Measurements from ENCODE around the gene DCST1. TPM values are rescaled to one million over a fixed set of nuclear protein-coding genes. Genes with fewer than 3 reads are reported as not detected.

DCST1 gene
- total RNA-seq, 1 experiment from 2014 or later: 0.22 TPM

- Histone ChIP-seq H3K36me3 (ENCODE audit: low read depth) (no peaks in the 10 kb centered on the region), H3F3A (ENCODE audit: insufficient read depth, low read depth) (peaks cover 37% of the 10 kb centered on the region), H3K4me2 (no peak overlapping the region), H3K4me1 (replicated peaks; ENCODE audit: insufficient read depth) (peaks cover 20% of the 10 kb centered on the region), H3K9me2 (ENCODE audit: insufficient read depth) (no peaks in the 10 kb centered on the region), H3K27me3 (ENCODE audit: insufficient read depth, low read depth) (no peaks in the 10 kb centered on the region), H3K4me3 (no peak overlapping the region), H3K27ac (no peak overlapping the region), H3K79me2 (ENCODE audit: low read depth) (peaks cover 7% of the 10 kb centered on the region), H4K20me1 (ENCODE audit: insufficient read depth) (peaks cover 30% of the 10 kb centered on the region), H3K9me3 (ENCODE audit: insufficient read depth, low read depth) (no peaks in the 10 kb centered on the region), H2AFZ (no peak overlapping the region)
- no TSS peak for BruUV-seq (replicated peaks)
- TF ChIP-seq EZH2 (IDR thresholded peaks at IDR 0.05; ENCODE audit: low read depth): no peak
- TF ChIP-seq, protein P1, sequence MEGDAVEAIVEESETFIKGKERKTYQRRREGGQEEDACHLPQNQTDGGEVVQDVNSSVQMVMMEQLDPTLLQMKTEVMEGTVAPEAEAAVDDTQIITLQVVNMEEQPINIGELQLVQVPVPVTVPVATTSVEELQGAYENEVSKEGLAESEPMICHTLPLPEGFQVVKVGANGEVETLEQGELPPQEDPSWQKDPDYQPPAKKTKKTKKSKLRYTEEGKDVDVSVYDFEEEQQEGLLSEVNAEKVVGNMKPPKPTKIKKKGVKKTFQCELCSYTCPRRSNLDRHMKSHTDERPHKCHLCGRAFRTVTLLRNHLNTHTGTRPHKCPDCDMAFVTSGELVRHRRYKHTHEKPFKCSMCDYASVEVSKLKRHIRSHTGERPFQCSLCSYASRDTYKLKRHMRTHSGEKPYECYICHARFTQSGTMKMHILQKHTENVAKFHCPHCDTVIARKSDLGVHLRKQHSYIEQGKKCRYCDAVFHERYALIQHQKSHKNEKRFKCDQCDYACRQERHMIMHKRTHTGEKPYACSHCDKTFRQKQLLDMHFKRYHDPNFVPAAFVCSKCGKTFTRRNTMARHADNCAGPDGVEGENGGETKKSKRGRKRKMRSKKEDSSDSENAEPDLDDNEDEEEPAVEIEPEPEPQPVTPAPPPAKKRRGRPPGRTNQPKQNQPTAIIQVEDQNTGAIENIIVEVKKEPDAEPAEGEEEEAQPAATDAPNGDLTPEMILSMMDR (conservative IDR thresholded peaks at IDR 0.05): no peak
- POLR2A ChIA-PET (ENCODE audit: unreplicated experiment): no interaction called here
- CTCF ChIA-PET: no interaction called here
- no peak for DNase-seq
- intact Hi-C loops (cut with micrococcal nuclease; ENCODE audit: unreplicated experiment): no loop called here
These were observed 20.0 kb upstream of the DCST1 start for GRCh38 chr1:155013632-155014031.

- Histone ChIP-seq H2AFZ (no peak overlapping the region), H3K9me3 (ENCODE audit: insufficient read depth, low read depth) (no peaks in the 10 kb centered on the region), H3K36me3 (ENCODE audit: low read depth) (no peaks in the 10 kb centered on the region), H3K4me2 (no peak overlapping the region), H4K20me1 (ENCODE audit: insufficient read depth) (peaks cover 23% of the 10 kb centered on the region), H3K4me3 (no peak overlapping the region), H3K4me1 (replicated peaks; ENCODE audit: insufficient read depth) (peaks cover 28% of the 10 kb centered on the region), H3K27me3 (ENCODE audit: insufficient read depth, low read depth) (no peaks in the 10 kb centered on the region), H3K9me2 (ENCODE audit: insufficient read depth) (no peaks in the 10 kb centered on the region), H3F3A (ENCODE audit: insufficient read depth, low read depth) (peaks cover 37% of the 10 kb centered on the region), H3K27ac (no peak overlapping the region), H3K79me2 (ENCODE audit: low read depth) (peaks cover 4% of the 10 kb centered on the region; the same call in 1 of the 2 replicates)
- intact Hi-C loops (cut with micrococcal nuclease; ENCODE audit: unreplicated experiment): no loop called here
- ChIA-PET POLR2A (ENCODE audit: unreplicated experiment) (no interaction called here), CTCF (interaction anchor here (0.5 kb wide), 1 partner anchor 68 kb away, joined by 7 read pairs; no protein-coding TSS in a partner anchor)
- TF ChIP-seq, protein P1 (conservative IDR thresholded peaks at IDR 0.05): no peak
- TF ChIP-seq EZH2 (IDR thresholded peaks at IDR 0.05; ENCODE audit: low read depth): no peak
- BruUV-seq (replicated peaks): no TSS peak
- no peak for DNase-seq
These were observed 18.7 kb upstream of the DCST1 start for GRCh38 chr1:155014709-155015508.

DNA sequence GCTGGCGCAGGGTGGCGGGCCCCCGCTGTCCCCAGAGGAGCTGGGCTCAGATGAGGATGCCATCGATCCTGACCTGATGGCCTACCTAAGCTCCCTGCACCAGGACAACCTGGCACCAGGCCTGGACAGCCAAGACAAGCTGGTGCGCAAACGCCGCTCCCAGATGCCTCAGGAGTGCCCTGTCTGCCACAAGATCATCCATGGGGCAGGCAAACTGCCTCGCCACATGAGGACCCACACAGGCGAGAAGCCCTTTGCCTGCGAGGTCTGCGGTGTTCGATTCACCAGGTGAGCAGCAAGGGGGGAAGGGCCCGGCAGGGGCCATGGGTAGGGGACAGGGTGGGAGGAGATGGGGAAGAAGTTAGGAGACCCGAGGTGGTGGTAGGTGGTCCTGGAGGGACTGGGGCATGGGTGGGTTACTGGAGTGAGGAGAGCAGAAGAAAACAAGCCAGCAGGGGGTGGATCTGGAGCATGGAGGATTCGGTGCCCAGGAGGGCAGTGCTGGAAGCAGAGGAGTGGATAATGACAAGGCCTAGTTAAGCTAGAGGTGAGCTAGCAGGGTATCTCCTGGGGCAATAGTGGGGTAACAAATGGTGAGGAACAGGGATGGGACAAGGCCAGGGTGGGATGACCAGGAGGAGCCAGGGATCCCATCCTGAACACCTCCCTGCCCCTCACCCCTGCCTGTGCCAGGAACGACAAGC, 17.9 kb upstream of the DCST1 start:
- Histone ChIP-seq H3K79me2 (ENCODE audit: low read depth) (peaks cover 4% of the 10 kb centered on the region; the same call in 1 of the 2 replicates), H3K9me3 (ENCODE audit: insufficient read depth, low read depth) (no peaks in the 10 kb centered on the region), H3K4me2 (no peak overlapping the region), H3F3A (ENCODE audit: insufficient read depth, low read depth) (peaks cover 37% of the 10 kb centered on the region), H3K27me3 (ENCODE audit: insufficient read depth, low read depth) (no peaks in the 10 kb centered on the region), H3K36me3 (ENCODE audit: low read depth) (no peaks in the 10 kb centered on the region), H3K9me2 (ENCODE audit: insufficient read depth) (no peaks in the 10 kb centered on the region), H4K20me1 (ENCODE audit: insufficient read depth) (peaks cover 23% of the 10 kb centered on the region), H3K4me1 (replicated peaks; ENCODE audit: insufficient read depth) (peaks cover 28% of the 10 kb centered on the region), H3K4me3 (no peak overlapping the region), H2AFZ (no peak overlapping the region), H3K27ac (no peak overlapping the region)
- intact Hi-C loops (cut with micrococcal nuclease; ENCODE audit: unreplicated experiment): loop anchor here (2.0 kb wide), 3 partner anchors 29 to 55 kb away; partner anchors contain the start of genes PYGO2 and SHC1
- ChIA-PET POLR2A (ENCODE audit: unreplicated experiment) (interaction anchor here (0.6 to 0.7 kb wide), 2 partner anchors 10 to 12 kb away, joined by 4 to 5 read pairs; no protein-coding TSS in a partner anchor), CTCF (no interaction called here)
- DNase-seq: no peak
- BruUV-seq (replicated peaks): no TSS peak
- TF ChIP-seq EZH2 (IDR thresholded peaks at IDR 0.05; ENCODE audit: low read depth): no peak
- TF ChIP-seq, protein P1 (conservative IDR thresholded peaks at IDR 0.05): no peak
